Upper lobe of left lung (tissue), 4 donors: ENCODE data around the gene WNT5A.

ENCODE experiments used
- CTCF ChIP-seq, 6 experiments: fragments of 450-650 bp in 4 of 6; fragments of 200-600 bp in 2 of 6; sonication (generic) in 2 of 6; IDR thresholded peaks; one replicate each; pipeline ENCODE4 v1.5.1; 2016 to 2019; ENCODE audit warnings: antibody characterized with exemption in 6 of 6
- EP300 ChIP-seq, 4 donors: sonication (generic); formaldehyde crosslinking; IDR thresholded peaks; one replicate each; pipeline ENCODE4 v1.5.1; 2017; ENCODE audit warnings: antibody characterized with exemption in 4 of 4, control low read depth in 2 of 4
- POLR2A ChIP-seq, 4 donors: fragments of 450-650 bp; IDR thresholded peaks; one replicate each; pipeline ENCODE4 v1.5.1; 2016 to 2017; ENCODE audit warnings: antibody characterized with exemption in 4 of 4, mild to moderate bottlenecking in 2 of 4
- POLR2AphosphoS5 ChIP-seq, 2 donors: sonication (generic); formaldehyde crosslinking; IDR thresholded peaks; one replicate each; pipeline ENCODE4 v1.5.1; 2017; ENCODE audit warnings: antibody characterized with exemption in 2 of 2

DNA sequence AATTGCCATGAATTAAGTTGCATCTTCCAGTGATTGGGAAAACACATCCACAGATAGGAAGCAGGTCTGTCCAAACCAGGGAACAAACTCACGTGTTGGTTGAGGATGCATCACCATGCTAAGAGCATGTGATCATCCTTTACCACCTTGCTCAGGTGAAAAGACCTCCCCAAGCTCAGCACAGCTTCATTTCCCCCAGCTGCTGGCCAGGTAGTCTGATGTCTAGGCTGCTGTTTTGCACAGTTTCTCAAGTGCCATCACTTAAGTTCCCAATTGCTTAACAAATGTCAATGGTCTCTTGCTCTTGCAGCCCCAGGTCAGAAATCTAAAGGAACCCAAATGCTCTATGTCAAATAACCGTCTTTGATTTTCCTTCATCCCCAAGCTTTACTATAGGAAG lies 34.2 kb downstream of the WNT5A start:
- no peak for TF ChIP-seq CTCF (IDR thresholded peaks at IDR 0.05)
- TF ChIP-seq POLR2A (IDR thresholded peaks at IDR 0.05): no peak
- no peak for TF ChIP-seq EP300 (IDR thresholded peaks at IDR 0.05)
- no peak for TF ChIP-seq POLR2AphosphoS5 (IDR thresholded peaks at IDR 0.05)
